GM08714 (cell line): ENCODE results near the gene PTPRM.

ENCODE experiments used
- H3K4me3 ChIP-seq: fragments of 200-500 bp; sonication (Bioruptor generic); 2 replicates; pipeline ENCODE4 v1.5.1; 2014; ENCODE audit warnings: mild to moderate bottlenecking, low read length, inconsistent platforms
- ZNF274 ChIP-seq: IDR thresholded peaks from 2 replicates; pipeline ENCODE4 v1.6.1; 2012; ENCODE audit warnings: mild to moderate bottlenecking, low read depth, low read length

Gene PTPRM

GRCh38 chr18:8298186-8298585 is 731.1 kb downstream of the PTPRM start:
- no peak for TF ChIP-seq ZNF274
- no peak overlapping the region for H3K4me3 ChIP-seq

- H3K4me3 ChIP-seq: no peak overlapping the region
- no peak for TF ChIP-seq ZNF274
Observed at GRCh38 chr18:8299054-8299980, 732.2 kb downstream of the PTPRM start.

- TF ChIP-seq ZNF274: no peak
- no peak overlapping the region for H3K4me3 ChIP-seq
Observed at GRCh38 chr18:8300751-8301410, 733.8 kb downstream of the PTPRM start.

- TF ChIP-seq ZNF274: no peak
- no peak overlapping the region for H3K4me3 ChIP-seq
Observed at GRCh38 chr18:8301427-8302172, 734.5 kb downstream of the PTPRM start.

DNA sequence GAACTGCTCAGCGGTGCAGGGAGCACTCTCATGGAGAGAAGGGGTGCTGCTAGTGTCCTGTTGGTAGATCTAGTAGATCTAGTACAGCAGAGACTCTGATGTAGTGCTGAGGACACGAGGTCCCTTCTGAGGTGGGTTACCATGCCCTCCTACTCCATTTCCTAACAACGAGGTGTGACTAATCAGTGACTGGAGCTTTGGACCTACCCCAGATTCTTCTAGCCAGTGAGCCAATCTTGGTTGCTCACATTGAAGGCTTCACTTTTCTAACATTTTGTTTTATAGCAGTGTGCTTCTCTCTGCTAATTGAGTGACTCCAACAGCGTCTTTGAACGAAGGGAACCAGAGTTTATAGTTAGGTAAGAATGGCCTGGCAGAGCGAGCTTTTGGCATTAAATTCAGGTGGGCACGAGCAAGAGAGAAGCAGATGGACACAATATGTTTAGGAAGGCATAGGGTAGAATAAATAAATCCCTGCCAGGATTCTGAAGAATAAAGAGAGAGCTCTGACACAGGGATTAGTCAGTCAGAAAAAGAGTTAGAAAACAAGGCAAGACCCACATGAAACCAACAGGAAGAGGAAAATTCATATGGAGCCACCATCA is 736.1 kb downstream of the PTPRM start:
- no peak for TF ChIP-seq ZNF274
- no peak overlapping the region for H3K4me3 ChIP-seq

DNA sequence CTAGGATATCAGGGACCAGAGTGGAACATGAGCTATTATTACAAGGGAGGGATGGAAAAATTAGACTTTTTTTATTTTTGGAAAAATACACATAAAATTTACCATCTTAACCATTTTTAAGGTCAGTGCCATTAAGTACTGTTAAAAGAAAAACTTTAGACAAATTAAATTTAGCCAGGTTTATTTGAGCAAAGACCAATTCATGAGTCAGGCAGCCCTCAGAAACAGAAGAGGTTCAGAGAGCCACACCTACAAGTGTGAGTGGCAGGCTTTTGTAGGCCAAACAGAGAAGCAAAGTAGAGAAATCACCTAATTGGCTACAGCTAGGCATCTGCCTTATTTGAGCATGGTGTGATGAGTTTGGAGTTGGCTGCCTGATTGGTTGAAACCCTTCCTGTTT is 740.8 kb downstream of the PTPRM start:
- TF ChIP-seq ZNF274: no peak
- H3K4me3 ChIP-seq: no peak overlapping the region

GRCh38 chr18:8313043-8313442 is 745.9 kb downstream of the PTPRM start:
- no peak for TF ChIP-seq ZNF274
- H3K4me3 ChIP-seq: no peak overlapping the region

- TF ChIP-seq ZNF274: no peak
- H3K4me3 ChIP-seq: no peak overlapping the region
Observed at GRCh38 chr18:8314124-8314523, 747.0 kb downstream of the PTPRM start.

DNA sequence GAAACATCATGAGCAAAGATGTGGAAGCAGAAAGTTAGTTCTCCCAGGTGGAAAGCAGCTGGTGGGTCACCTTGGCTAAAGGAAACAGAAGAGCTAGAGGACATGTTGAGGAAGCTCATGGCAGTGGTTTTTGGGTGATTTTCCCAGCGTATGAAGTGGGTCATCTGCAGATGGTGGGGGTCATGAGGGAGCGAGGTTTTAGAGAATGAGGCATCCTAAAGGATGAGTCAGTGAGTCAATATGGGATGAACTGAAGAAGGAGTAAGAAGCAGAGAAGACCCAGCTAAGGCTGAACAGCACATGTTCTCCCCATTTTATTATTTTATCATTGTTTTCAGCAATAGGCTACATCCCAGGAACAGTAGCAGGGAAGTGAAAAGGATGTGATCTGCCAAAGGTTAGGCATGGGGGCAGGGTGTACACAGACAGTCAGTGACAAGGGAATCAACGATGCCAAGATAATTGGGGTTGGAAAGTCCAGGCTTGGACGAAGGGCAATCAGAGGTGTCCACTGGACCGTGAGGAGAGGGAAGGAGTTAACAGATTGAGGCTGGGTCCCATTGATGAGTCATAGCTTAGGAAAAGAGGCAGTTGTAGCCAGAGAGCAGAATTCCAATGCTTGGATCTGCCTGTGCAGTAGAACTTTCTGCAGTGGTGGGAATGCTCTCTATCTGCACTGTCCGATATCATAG is 752.8 kb downstream of the PTPRM start:
- no peak overlapping the region for H3K4me3 ChIP-seq
- no peak for TF ChIP-seq ZNF274

- H3K4me3 ChIP-seq: no peak overlapping the region
- no peak for TF ChIP-seq ZNF274
Observed at GRCh38 chr18:8322486-8322885, 755.4 kb downstream of the PTPRM start.

DNA sequence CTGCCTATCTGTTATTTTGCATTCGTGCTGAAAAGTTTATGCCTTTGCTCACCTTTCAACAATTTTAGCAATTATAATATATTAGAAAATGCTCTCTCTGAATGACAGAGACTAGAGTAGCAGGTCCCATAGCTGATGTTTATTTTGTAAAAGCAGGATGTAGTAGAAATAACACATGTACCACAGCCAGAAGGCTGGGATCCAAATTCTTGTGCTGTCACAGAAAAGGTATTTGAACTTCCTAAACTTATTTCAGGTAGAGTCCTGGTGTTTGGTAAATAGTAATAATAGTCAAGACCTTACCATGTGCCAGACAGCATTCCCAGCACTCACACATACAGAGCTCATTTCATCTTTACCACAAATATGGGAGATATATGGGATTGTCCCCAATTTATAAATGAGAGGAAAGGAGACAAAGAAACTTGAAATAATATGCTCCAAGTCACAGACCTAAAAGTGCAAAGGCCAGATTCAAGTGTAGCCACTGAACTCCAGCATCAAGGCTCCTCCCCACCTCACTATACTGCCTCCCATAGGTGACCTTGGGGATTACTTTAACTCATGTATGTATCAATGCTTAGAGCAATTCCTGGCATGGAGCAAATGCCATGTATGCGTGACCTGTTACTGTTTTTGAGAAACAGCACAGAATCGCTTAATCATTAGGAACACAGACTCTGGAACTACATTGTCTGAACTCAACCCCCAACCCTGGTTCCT is 757.4 kb downstream of the PTPRM start:
- TF ChIP-seq ZNF274: no peak
- no peak overlapping the region for H3K4me3 ChIP-seq

- no peak overlapping the region for H3K4me3 ChIP-seq
- TF ChIP-seq ZNF274: no peak
Observed at GRCh38 chr18:8326763-8327394, 759.8 kb downstream of the PTPRM start.
